H9 (cell line): ENCODE data around the gene CFAP141. TPM values are rescaled to one million over a fixed set of nuclear protein-coding genes. Genes with fewer than 3 reads are reported as not detected.
A peak's percentile ranks its signal among the peaks of the same experiment; 100 is the strongest.

Experiments used
- DNase-seq: peaks from one replicate; pipeline ENCODE4 v3.0.0-alpha.2; 2017
- H2AFZ ChIP-seq: one replicate; pipeline ENCODE4 v1.6.1; 2013; ENCODE audit warnings: mild to moderate bottlenecking, low read length, control low read depth, moderate library complexity
- H2AK5ac ChIP-seq: 2 replicates; pipeline ENCODE4 v1.6.1; 2013; ENCODE audit warnings: low read length, control low read depth, mixed read lengths; ENCODE audit not compliant: insufficient read length
- H2BK120ac ChIP-seq: one replicate; pipeline ENCODE4 v1.6.1; 2013; ENCODE audit warnings: low read depth, mild to moderate bottlenecking, low read length, control low read depth, inconsistent platforms; ENCODE audit not compliant: poor library complexity, severe bottlenecking
- H2BK12ac ChIP-seq: 2 replicates; pipeline ENCODE4 v1.6.1; 2013; ENCODE audit warnings: low read length, control low read depth, mixed read lengths, low read depth; ENCODE audit not compliant: insufficient read length
- H2BK15ac ChIP-seq: 2 replicates; pipeline ENCODE4 v1.6.1; 2013; ENCODE audit warnings: low read depth, low read length, control low read depth
- H2BK20ac ChIP-seq: one replicate; pipeline ENCODE4 v1.6.1; 2013; ENCODE audit warnings: low read depth, mild to moderate bottlenecking, low read length, control low read depth, inconsistent platforms; ENCODE audit not compliant: poor library complexity, severe bottlenecking
- H2BK5ac ChIP-seq: 2 replicates; pipeline ENCODE4 v1.6.1; 2013; ENCODE audit warnings: low read length, control low read depth, mixed read lengths; ENCODE audit not compliant: insufficient read length
- H3K14ac ChIP-seq: 2 replicates; pipeline ENCODE4 v1.6.1; 2013; ENCODE audit warnings: low read length, control low read depth; ENCODE audit not compliant: insufficient read depth
- H3K18ac ChIP-seq: 2 replicates; pipeline ENCODE4 v1.6.1; 2013; ENCODE audit warnings: low read depth, mild to moderate bottlenecking, mixed read lengths, low read length, control low read depth; ENCODE audit not compliant: insufficient read length
- H3K23ac ChIP-seq: 2 replicates; pipeline ENCODE4 v1.6.1; 2013; ENCODE audit warnings: low read length, control low read depth, mixed read lengths, low read depth; ENCODE audit not compliant: insufficient read length
- H3K23me2 ChIP-seq: 2 replicates; pipeline ENCODE4 v1.6.1; 2013; ENCODE audit warnings: low read depth, mild to moderate bottlenecking, mixed read lengths, low read length, control low read depth; ENCODE audit not compliant: insufficient read length, poor library complexity, severe bottlenecking
- H3K27ac ChIP-seq: 2 replicates; pipeline ENCODE4 v1.5.1; 2013; ENCODE audit warnings: low read length, control low read depth, mixed read lengths, low read depth; ENCODE audit not compliant: insufficient read length
- H3K27me3 ChIP-seq: 2 replicates; pipeline ENCODE4 v1.6.1; 2013; ENCODE audit warnings: low read length, control low read depth, inconsistent platforms; ENCODE audit not compliant: insufficient read depth
- H3K4ac ChIP-seq: 2 replicates; pipeline ENCODE4 v1.6.1; 2013; ENCODE audit warnings: low read depth, mild to moderate bottlenecking, control low read depth, inconsistent platforms, low read length, moderate library complexity
- H3K4me1 ChIP-seq: 2 replicates; pipeline ENCODE4 v1.6.1; 2013; ENCODE audit warnings: low read length, control low read depth, inconsistent platforms; ENCODE audit not compliant: insufficient read depth
- H3K4me2 ChIP-seq: 2 replicates; pipeline ENCODE4 v1.6.1; 2013; ENCODE audit warnings: low read length, control low read depth, mixed read lengths; ENCODE audit not compliant: insufficient read length, insufficient read depth
- H3K56ac ChIP-seq: 2 replicates; pipeline ENCODE4 v1.6.1; 2013; ENCODE audit warnings: low read depth, mild to moderate bottlenecking, mixed read lengths, low read length, control low read depth; ENCODE audit not compliant: insufficient read length
- H3K79me1 ChIP-seq: 2 replicates; pipeline ENCODE4 v1.6.1; 2013; ENCODE audit warnings: low read depth, mild to moderate bottlenecking, moderate library complexity, low read length, control low read depth, inconsistent platforms; ENCODE audit not compliant: insufficient read depth, poor library complexity, severe bottlenecking
- H3K79me2 ChIP-seq: 2 replicates; pipeline ENCODE4 v1.6.1; 2013; ENCODE audit warnings: low read length, control low read depth, inconsistent platforms; ENCODE audit not compliant: insufficient read depth
- H3K9ac ChIP-seq: 2 replicates; pipeline ENCODE4 v1.6.1; 2013; ENCODE audit warnings: low read length, control low read depth, mixed read lengths; ENCODE audit not compliant: insufficient read length; ENCODE audit errors: extremely low read depth
- H3K9me3 ChIP-seq: one replicate; pipeline ENCODE4 v1.6.1; 2013; ENCODE audit warnings: low read depth, low read length, inconsistent platforms; ENCODE audit not compliant: control insufficient read depth
- H3T11ph ChIP-seq: one replicate; pipeline ENCODE4 v1.6.1; 2013; ENCODE audit warnings: mild to moderate bottlenecking, low read length, control low read depth, inconsistent platforms
- H4K20me1 ChIP-seq: one replicate; pipeline ENCODE4 v1.6.1; 2013; ENCODE audit not compliant: control insufficient read depth, insufficient read length, insufficient read depth
- H4K5ac ChIP-seq: 2 replicates; pipeline ENCODE4 v1.6.1; 2013; ENCODE audit warnings: low read depth, mild to moderate bottlenecking, mixed read lengths, low read length, control low read depth; ENCODE audit not compliant: insufficient read length
- H4K8ac ChIP-seq: replicated peaks from 2 replicates; pipeline ENCODE4 v1.6.1; 2013; ENCODE audit warnings: low read length, control low read depth, mixed read lengths, low read depth; ENCODE audit not compliant: insufficient read length
- H4K91ac ChIP-seq: 2 replicates; pipeline ENCODE4 v1.6.1; 2013; ENCODE audit warnings: low read depth, mild to moderate bottlenecking, moderate library complexity, mixed read lengths, low read length, control low read depth; ENCODE audit not compliant: insufficient read length
- H3K27ac Mint-ChIP-seq, 3 experiments: 2 replicates in 2 of 3; 3 replicates in 1 of 3; pipeline ENCODE4 v1.8.0; 2020 to 2021; ENCODE audit warnings: mixed read lengths in 3 of 3, mild to moderate bottlenecking in 1 of 3, moderate library complexity in 1 of 3
- H3K27me3 Mint-ChIP-seq: 2 replicates; pipeline ENCODE4 v1.8.0; 2021; ENCODE audit warnings: low read depth, mild to moderate bottlenecking, moderate library complexity, mixed read lengths
- H3K36me3 Mint-ChIP-seq, 3 experiments: 2 replicates in 2 of 3; 3 replicates in 1 of 3; pipeline ENCODE4 v1.8.0; 2020 to 2021; ENCODE audit warnings: low read depth in 3 of 3, mixed read lengths in 3 of 3; ENCODE audit not compliant: insufficient read depth in 1 of 3
- H3K4me1 Mint-ChIP-seq, 2 experiments: 2 replicates each; pipeline ENCODE4 v1.8.0; 2020; ENCODE audit warnings: mixed read lengths in 2 of 2
- H3K4me3 Mint-ChIP-seq, 2 experiments: 2 replicates in 1 of 2; 3 replicates in 1 of 2; pipeline ENCODE4 v1.8.0; 2020 to 2021; ENCODE audit warnings: mild to moderate bottlenecking in 2 of 2, mixed read lengths in 2 of 2, moderate library complexity in 1 of 2
- H3K9me3 Mint-ChIP-seq, 2 experiments: 2 replicates in 1 of 2; 3 replicates in 1 of 2; pipeline ENCODE4 v1.8.0; 2020; ENCODE audit warnings: mild to moderate bottlenecking in 2 of 2, mixed read lengths in 2 of 2, moderate library complexity in 1 of 2
- WGBS: extraction: QIAGEN DNeasy Blood & Tissue Kit; methylation state at CpG from one replicate; pipeline ENCODE4 v1.1.7; 2013; ENCODE audit warnings: missing lambda C conversion rate, low lambda C conversion rate, mixed read lengths; ENCODE audit not compliant: insufficient read length; ENCODE audit errors: extremely low coverage; 5-methylcytosine and 5-hydroxymethylcytosine counted together
- total RNA-seq: library from RNA; stranded (reverse); gene quantifications from 2 replicates; pipeline ENCODE4 v1.2.1, GENCODE V29; 2021
- TF ChIP-seq, protein P1 (sequence below): fragments of 200-600 bp; sonication (generic); conservative IDR thresholded peaks from 3 replicates; pipeline ENCODE4 v1.8.0; 2021; ENCODE audit warnings: antibody characterized with exemption, mild to moderate bottlenecking

CFAP141 gene
- total RNA-seq, 1 experiment from 2014 or later = not detected

GRCh38 chr1:154186852-154187501 is 19.2 kb downstream of the CFAP141 start:
- Histone ChIP-seq H3K23ac (no peak overlapping the region), H4K8ac (no peak overlapping the region), H3K79me2 (peaks cover 7% of the 10 kb centered on the region), H3K4me1 (peaks cover 10% of the 10 kb centered on the region; the same call in 1 of the 2 replicates), H3K9me3 (no peaks in the 10 kb centered on the region), H3K18ac (no peak overlapping the region), H4K20me1 (no peaks in the 10 kb centered on the region), H3K4me2 (peak overlapping the region; percentile 65), H2BK15ac (no peak overlapping the region), H2BK12ac (no peak overlapping the region), H3T11ph (no peak overlapping the region), H3K79me1 (no peaks in the 10 kb centered on the region), H3K27ac (peak overlapping the region; percentile 90), H3K27me3 (no peaks in the 10 kb centered on the region; the same call in 1 of the 2 replicates), H2BK5ac (no peak overlapping the region), H3K56ac (no peak overlapping the region), H2BK120ac (no peak overlapping the region), H3K23me2 (peaks cover 7% of the 10 kb centered on the region), H3K4ac (no peak overlapping the region), H3K9ac (no peak overlapping the region), H4K91ac (no peak overlapping the region), H3K14ac (no peak overlapping the region), H2BK20ac (no peak overlapping the region), H2AFZ (no peak overlapping the region), H2AK5ac (no peak overlapping the region), H4K5ac (no peak overlapping the region)
- peaks cover 4% of the 10 kb centered on the region for H3K27me3 Mint-ChIP-seq
- no peaks in the 10 kb centered on the region; a peak in 2 of 5 replicates for H3K9me3 Mint-ChIP-seq
- no CpG with 5 or more reads among the region's 2 CpGs for WGBS
- peaks cover 4 to 7% (median 5%) of the 10 kb centered on the region in 3 experiments for H3K36me3 Mint-ChIP-seq
- TF ChIP-seq, protein P1, sequence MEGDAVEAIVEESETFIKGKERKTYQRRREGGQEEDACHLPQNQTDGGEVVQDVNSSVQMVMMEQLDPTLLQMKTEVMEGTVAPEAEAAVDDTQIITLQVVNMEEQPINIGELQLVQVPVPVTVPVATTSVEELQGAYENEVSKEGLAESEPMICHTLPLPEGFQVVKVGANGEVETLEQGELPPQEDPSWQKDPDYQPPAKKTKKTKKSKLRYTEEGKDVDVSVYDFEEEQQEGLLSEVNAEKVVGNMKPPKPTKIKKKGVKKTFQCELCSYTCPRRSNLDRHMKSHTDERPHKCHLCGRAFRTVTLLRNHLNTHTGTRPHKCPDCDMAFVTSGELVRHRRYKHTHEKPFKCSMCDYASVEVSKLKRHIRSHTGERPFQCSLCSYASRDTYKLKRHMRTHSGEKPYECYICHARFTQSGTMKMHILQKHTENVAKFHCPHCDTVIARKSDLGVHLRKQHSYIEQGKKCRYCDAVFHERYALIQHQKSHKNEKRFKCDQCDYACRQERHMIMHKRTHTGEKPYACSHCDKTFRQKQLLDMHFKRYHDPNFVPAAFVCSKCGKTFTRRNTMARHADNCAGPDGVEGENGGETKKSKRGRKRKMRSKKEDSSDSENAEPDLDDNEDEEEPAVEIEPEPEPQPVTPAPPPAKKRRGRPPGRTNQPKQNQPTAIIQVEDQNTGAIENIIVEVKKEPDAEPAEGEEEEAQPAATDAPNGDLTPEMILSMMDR = no peak
- peak overlapping the region; percentile 48 to 95 (median 89) for H3K27ac Mint-ChIP-seq
- peak overlapping the region; percentile 11 to 22 for H3K4me3 Mint-ChIP-seq
- no peak for DNase-seq
- H3K4me1 Mint-ChIP-seq = peaks cover 43 to 55% of the 10 kb centered on the region in 2 experiments
